IMR-90 (cell line): Measurements from ENCODE around the gene NOS1AP. TPM values are rescaled to one million over a fixed set of nuclear protein-coding genes. Genes with fewer than 3 reads are reported as not detected.

Experiments
- ATAC-seq: fragments of 200-7000 bp; cut with Tn5 transposase; 2 replicates; pipeline ENCODE4 v1.9.1; 2020; ENCODE audit warnings: low read depth, mild to moderate bottlenecking, moderate library complexity
- BruUV-seq: library from RNA; stranded (reverse); fragments of 400-500 nt; replicated peaks from 2 replicates; lab custom pipeline; 2021; lab: Mats Ljungman, UMichigan
- CTCF ChIA-PET: fragments of 300-600 bp; formaldehyde crosslinking; extraction: SDS; loops from one replicate; lab custom pipeline; 2021; ENCODE audit warnings: antibody characterized with exemption; lab: Yijun Ruan, JAX
- POLR2A ChIA-PET: fragments of 300-600 bp; sonication (Branson Sonifier 250); formaldehyde crosslinking; loops from one replicate; lab custom pipeline; 2022; ENCODE audit warnings: antibody characterized with exemption; ENCODE audit not compliant: unreplicated experiment; lab: Charles Lee
- DNase-seq: peaks from one replicate; pipeline ENCODE4 v3.0.0; 2013
- H2AFZ ChIP-seq: replicated peaks from 2 replicates; pipeline ENCODE3; 2013; ENCODE audit warnings: low read length, mild to moderate bottlenecking; ENCODE audit not compliant: poor library complexity
- H2AK5ac ChIP-seq: 2 replicates; pipeline ENCODE4 v1.6.1; 2013; ENCODE audit warnings: low read depth, low read length, inconsistent platforms
- H2AK9ac ChIP-seq: replicated peaks from 2 replicates; pipeline ENCODE3; 2013; ENCODE audit warnings: mild to moderate bottlenecking, low read depth, low read length, moderate library complexity; ENCODE audit not compliant: poor library complexity
- H2BK120ac ChIP-seq: 2 replicates; pipeline ENCODE4 v1.6.1; 2013; ENCODE audit warnings: low read depth, low read length, inconsistent platforms
- H2BK15ac ChIP-seq: 3 replicates; pipeline ENCODE4 v1.6.1; 2013; ENCODE audit warnings: low read depth, low read length, inconsistent platforms
- H2BK20ac ChIP-seq: 2 replicates; pipeline ENCODE4 v1.6.1; 2013; ENCODE audit warnings: low read depth, mild to moderate bottlenecking, inconsistent platforms, low read length, moderate library complexity
- H2BK5ac ChIP-seq: 2 replicates; pipeline ENCODE4 v1.6.1; 2013; ENCODE audit warnings: mild to moderate bottlenecking, low read depth, low read length, inconsistent platforms; ENCODE audit not compliant: poor library complexity, severe bottlenecking
- H3K14ac ChIP-seq: replicated peaks from 2 replicates; pipeline ENCODE4 v1.6.1; 2013; ENCODE audit warnings: low read depth, low read length, inconsistent platforms
- H3K18ac ChIP-seq: 2 replicates; pipeline ENCODE4 v1.6.1; 2013; ENCODE audit warnings: low read depth, low read length, control low read depth
- H3K23ac ChIP-seq: 2 replicates; pipeline ENCODE4 v1.6.1; 2013; ENCODE audit warnings: low read depth, low read length, inconsistent platforms
- H3K27ac ChIP-seq: 2 replicates; pipeline ENCODE4 v1.5.1; 2013; ENCODE audit warnings: mild to moderate bottlenecking, control low read depth, low read length; ENCODE audit not compliant: insufficient read depth
- H3K27me3 ChIP-seq: 2 replicates; pipeline ENCODE4 v1.6.1; 2013; ENCODE audit warnings: low read length; ENCODE audit not compliant: control insufficient read depth, insufficient read depth
- H3K36me3 ChIP-seq: 2 replicates; pipeline ENCODE4 v1.6.1; 2013; ENCODE audit warnings: low read length, mixed read lengths; ENCODE audit not compliant: control insufficient read depth, insufficient read depth
- H3K4ac ChIP-seq: 2 replicates; pipeline ENCODE4 v1.6.1; 2013; ENCODE audit warnings: low read depth, low read length, inconsistent platforms
- H3K4me1 ChIP-seq: 2 replicates; pipeline ENCODE4 v1.6.1; 2013; ENCODE audit warnings: low read length, mixed read lengths; ENCODE audit not compliant: control insufficient read depth, insufficient read depth
- H3K4me2 ChIP-seq: 2 replicates; pipeline ENCODE4 v1.6.1; 2013; ENCODE audit warnings: low read depth, mild to moderate bottlenecking, control low read depth, low read length, moderate library complexity
- H3K4me3 ChIP-seq: 2 replicates; pipeline ENCODE4 v1.5.1; 2013; ENCODE audit warnings: low read depth, mild to moderate bottlenecking, control low read depth, low read length, moderate library complexity; ENCODE audit not compliant: insufficient read depth
- H3K56ac ChIP-seq: 2 replicates; pipeline ENCODE4 v1.6.1; 2013; ENCODE audit warnings: low read length, inconsistent platforms; ENCODE audit not compliant: insufficient read depth; ENCODE audit errors: extremely low read depth
- H3K79me1 ChIP-seq, 2 experiments: 2 replicates each; pipeline ENCODE4 v1.6.1; 2013; ENCODE audit warnings: low read length in 2 of 2, inconsistent platforms in 1 of 2, low read depth in 1 of 2
- H3K9ac ChIP-seq: 2 replicates; pipeline ENCODE4 v1.6.1; 2013; ENCODE audit warnings: low read depth, low read length, control low read depth
- H3K9me1 ChIP-seq: 2 replicates; pipeline ENCODE4 v1.6.1; 2013; ENCODE audit warnings: low read length, inconsistent platforms; ENCODE audit not compliant: insufficient read depth
- H3K9me3 ChIP-seq: 2 replicates; pipeline ENCODE4 v1.6.1; 2013; ENCODE audit warnings: low read length; ENCODE audit not compliant: control insufficient read depth, insufficient read depth
- H4K20me1 ChIP-seq: 2 replicates; pipeline ENCODE4 v1.6.1; 2013; ENCODE audit warnings: low read length, inconsistent platforms; ENCODE audit not compliant: insufficient read depth
- H4K5ac ChIP-seq: 2 replicates; pipeline ENCODE4 v1.6.1; 2013; ENCODE audit warnings: mild to moderate bottlenecking, low read depth, low read length, control low read depth
- H4K8ac ChIP-seq, 2 experiments: 2 replicates each; pipeline ENCODE4 v1.6.1; 2013; ENCODE audit warnings: low read depth in 2 of 2, low read length in 2 of 2, control low read depth in 1 of 2, inconsistent platforms in 1 of 2
- H4K91ac ChIP-seq: 2 replicates; pipeline ENCODE4 v1.6.1; 2013; ENCODE audit warnings: low read depth, low read length, inconsistent platforms; ENCODE audit not compliant: insufficient read depth
- CTCF ChIP-seq: conservative IDR thresholded peaks from 2 replicates; pipeline ENCODE4 v1.5.1; 2012; ENCODE audit warnings: mild to moderate bottlenecking, low read depth, low read length, improper control_type of control experiment
- MAZ ChIP-seq: IDR thresholded peaks from 2 replicates; pipeline ENCODE4 v1.6.1; 2012; ENCODE audit warnings: low read depth, mild to moderate bottlenecking, low read length, improper control_type of control experiment, moderate library complexity, borderline replicate concordance
- MXI1 ChIP-seq: IDR thresholded peaks from 2 replicates; pipeline ENCODE4 v1.6.1; 2012; ENCODE audit warnings: low read depth, mild to moderate bottlenecking, low read length, moderate library complexity, borderline replicate concordance
- RAD21 ChIP-seq: IDR thresholded peaks from 2 replicates; pipeline ENCODE4 v1.6.1; 2012; ENCODE audit warnings: low read length, improper control_type of control experiment
- WGBS, 2 experiments: methylation state at CpG; one replicate each; pipeline versions ENCODE4 v1.1.5 to v1.1.7; 2013; ENCODE audit warnings: missing lambda C conversion rate in 2 of 2; ENCODE audit not compliant: insufficient read length in 1 of 2; ENCODE audit errors: extremely low coverage in 2 of 2; 5-methylcytosine and 5-hydroxymethylcytosine counted together
- dilution Hi-C: fragments of 300-500 bp; cut with HindIII; formaldehyde crosslinking; loops from one replicate; pipeline ENCODE4 v1.14.3; 2018; ENCODE audit warnings: low sequenced_read_pairs; ENCODE audit not compliant: unreplicated experiment
- in situ Hi-C: fragments of 300-500 bp; cut with MboI; formaldehyde crosslinking; loops from 3 replicates; pipeline ENCODE4 v1.14.3; 2019; ENCODE audit warnings: low sequenced_read_pairs, inconsistent platforms, mixed read lengths
- intact Hi-C: fragments of 100-400 bp; cut with micrococcal nuclease; formaldehyde crosslinking; loops from 2 replicates; pipeline ENCODE4 v1.10.0; 2022
- polyA plus RNA-seq, 3 experiments: library from polyadenylated mRNA; depleted of rRNA; stranded (reverse); fragments of >200 nt; gene quantifications; 2 replicates each; pipeline ENCODE4 v1.2.3, GENCODE V29; 2012; ENCODE audit warnings: low replicate concordance in 1 of 3
- total RNA-seq: library from RNA; depleted of rRNA; stranded (reverse); fragments of >200 nt; gene quantifications from 2 replicates; pipeline ENCODE4 v1.2.3, GENCODE V29; 2012

Gene NOS1AP
- total and polyA plus RNA-seq, 2 of the 4 experiments (the other 2 are of a cell fraction), result 0.18 to 0.19 TPM

- intact Hi-C loops (no loop called here), dilution Hi-C loops (no loop called here), in situ Hi-C loops (no loop called here)
- Histone ChIP-seq H4K91ac (no peak overlapping the region), H3K36me3 (no peaks in the 10 kb centered on the region), H2BK120ac (no peak overlapping the region), H3K27me3 (peaks cover 2% of the 10 kb centered on the region; the same call in 1 of the 2 replicates), H2AK5ac (no peak overlapping the region), H3K27ac (no peak overlapping the region), H3K18ac (no peak overlapping the region), H4K8ac (no peak overlapping the region), H3K23ac (no peak overlapping the region), H4K20me1 (no peaks in the 10 kb centered on the region), H3K14ac (no peak overlapping the region), H3K4me3 (no peak overlapping the region), H3K4me1 (no peaks in the 10 kb centered on the region), H3K56ac (no peak overlapping the region), H3K9me3 (no peaks in the 10 kb centered on the region), H3K4me2 (no peak overlapping the region), H3K4ac (no peak overlapping the region), H4K5ac (no peak overlapping the region), H3K9ac (no peak overlapping the region), H3K9me1 (no peaks in the 10 kb centered on the region), H2BK20ac (no peak overlapping the region), H2BK15ac (no peak overlapping the region), H2AFZ (no peak overlapping the region), H2AK9ac (no peak overlapping the region), H2BK5ac (no peak overlapping the region), H3K79me1 (no peaks in the 10 kb centered on the region)
- DNase-seq (no peak), ATAC-seq (no peak)
- TF ChIP-seq MXI1, result no peak
- no peak for TF ChIP-seq MAZ
- no peak for TF ChIP-seq CTCF
- TF ChIP-seq RAD21, result no peak
- no TSS peak for BruUV-seq
- WGBS, 2 experiments, result no CpG with 5 or more reads among the region's 1 CpG
- CTCF ChIA-PET, result no interaction called here
- POLR2A ChIA-PET, result no interaction called here
Observed at GRCh38 chr1:162219461-162219860, 150.0 kb downstream of the NOS1AP start.
